ENCODE measurements around the gene TMEM106C.

The TMEM106C gene

DNA sequence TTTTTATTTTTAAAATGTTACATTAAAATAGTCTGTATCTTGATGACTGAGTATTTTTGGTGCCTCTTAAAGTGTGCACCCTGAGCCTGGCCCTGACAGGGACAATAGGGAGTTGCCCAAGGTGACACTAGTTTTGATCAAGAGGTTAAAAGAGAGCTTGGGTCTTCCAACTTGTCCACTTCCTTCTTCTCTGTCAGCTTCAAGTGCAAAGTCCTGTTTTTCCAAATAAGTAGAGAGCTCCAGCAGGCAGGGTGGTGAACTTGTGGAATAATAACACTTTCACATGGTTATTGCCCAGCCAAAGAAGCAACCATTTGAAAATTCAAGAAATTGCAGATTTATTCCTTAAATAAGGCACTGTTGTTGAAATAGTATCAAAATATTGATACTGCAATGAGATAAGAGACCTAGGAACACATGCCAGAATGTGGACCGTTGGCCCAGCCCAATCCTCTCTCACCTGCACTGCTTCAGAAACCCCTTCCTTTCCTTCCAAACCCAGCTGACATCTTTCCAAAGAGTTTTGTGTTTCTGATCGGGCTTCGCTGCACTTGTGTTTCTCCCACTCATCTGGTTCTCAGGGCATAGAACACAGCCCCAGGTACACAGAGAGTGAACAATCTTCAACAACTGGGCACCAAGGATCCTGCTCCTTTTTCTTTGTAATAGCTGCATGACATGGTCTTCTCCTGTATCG is 54.7 kb downstream of the TMEM106C start:
- DNase-seq: no peak
